ENCODE data around the gene CA12.

Gene CA12

GRCh38 chr15:63374686-63375520 is 6.7 kb downstream of the CA12 start:
- peak in 1 of 3 donors; percentile 33 for DNase-seq (ENCODE audit: low read depth in 3 of 3)

GRCh38 chr15:63373866-63374548 is 7.6 kb downstream of the CA12 start:
- no peak for DNase-seq (ENCODE audit: low read depth in 3 of 3)

GRCh38 chr15:63373330-63373729 is 8.3 kb downstream of the CA12 start:
- no peak for DNase-seq (ENCODE audit: low read depth in 3 of 3)

GRCh38 chr15:63372753-63373152 is 8.9 kb downstream of the CA12 start:
- no peak for DNase-seq (ENCODE audit: low read depth in 3 of 3)

GRCh38 chr15:63372018-63372705 is 9.5 kb downstream of the CA12 start:
- peak in 2 of 3 donors; percentile 17 to 54 for DNase-seq (ENCODE audit: low read depth in 3 of 3)

- DNase-seq (ENCODE audit: low read depth in 3 of 3), result no peak
These were observed 10.2 kb downstream of the CA12 start for GRCh38 chr15:63371297-63371918.

- no peak for DNase-seq (ENCODE audit: low read depth in 3 of 3)
These were observed 10.9 kb downstream of the CA12 start for GRCh38 chr15:63370764-63371163.

- DNase-seq (ENCODE audit: low read depth in 3 of 3), result no peak
These were observed 11.9 kb downstream of the CA12 start for GRCh38 chr15:63369781-63370180.

GRCh38 chr15:63369296-63369695 is 12.3 kb downstream of the CA12 start:
- no peak for DNase-seq (ENCODE audit: low read depth in 3 of 3)

GRCh38 chr15:63368503-63368902 is 13.1 kb downstream of the CA12 start:
- no peak for DNase-seq (ENCODE audit: low read depth in 3 of 3)

GRCh38 chr15:63367900-63368299 is 13.7 kb downstream of the CA12 start:
- no peak for DNase-seq (ENCODE audit: low read depth in 3 of 3)

- DNase-seq (ENCODE audit: low read depth in 3 of 3), result no peak
These were observed 14.3 kb downstream of the CA12 start for GRCh38 chr15:63367390-63367789.

GRCh38 chr15:63366451-63366850 is 15.2 kb downstream of the CA12 start:
- DNase-seq (ENCODE audit: low read depth in 3 of 3), result no peak

GRCh38 chr15:63365273-63365680 is 16.4 kb downstream of the CA12 start:
- no peak for DNase-seq (ENCODE audit: low read depth in 3 of 3)

- no peak for DNase-seq (ENCODE audit: low read depth in 3 of 3)
These were observed 17.0 kb downstream of the CA12 start for GRCh38 chr15:63364399-63365272.

- no peak for DNase-seq (ENCODE audit: low read depth in 3 of 3)
These were observed 18.4 kb downstream of the CA12 start for GRCh38 chr15:63363292-63363691.

- no peak for DNase-seq (ENCODE audit: low read depth in 3 of 3)
These were observed 18.8 kb downstream of the CA12 start for GRCh38 chr15:63362885-63363284.

- no peak for DNase-seq (ENCODE audit: low read depth in 3 of 3)
These were observed 19.4 kb downstream of the CA12 start for GRCh38 chr15:63362196-63362595.

GRCh38 chr15:63360170-63360569 is 21.5 kb downstream of the CA12 start:
- no peak for DNase-seq (ENCODE audit: low read depth in 3 of 3)

- DNase-seq (ENCODE audit: low read depth in 3 of 3), result no peak
These were observed 23.2 kb downstream of the CA12 start for GRCh38 chr15:63358241-63359029.
